Head of caudate nucleus (tissue), 42 donors: ENCODE results near the gene ANP32A.
A peak's percentile ranks its signal among the peaks of the same experiment; 100 is the strongest.

Experiments
- DNase-seq, 42 donors: peaks; one replicate each; pipeline versions ENCODE4 v3.0.0 to v3.0.0-alpha.2; 2020 to 2021; ENCODE audit warnings: mixed read lengths in 7 of 42
- intact Hi-C: fragments of 100-400 bp; cut with DNase I; formaldehyde crosslinking; loops from one replicate; pipeline ENCODE4 v1.15.0; 2022

The ANP32A gene

DNA sequence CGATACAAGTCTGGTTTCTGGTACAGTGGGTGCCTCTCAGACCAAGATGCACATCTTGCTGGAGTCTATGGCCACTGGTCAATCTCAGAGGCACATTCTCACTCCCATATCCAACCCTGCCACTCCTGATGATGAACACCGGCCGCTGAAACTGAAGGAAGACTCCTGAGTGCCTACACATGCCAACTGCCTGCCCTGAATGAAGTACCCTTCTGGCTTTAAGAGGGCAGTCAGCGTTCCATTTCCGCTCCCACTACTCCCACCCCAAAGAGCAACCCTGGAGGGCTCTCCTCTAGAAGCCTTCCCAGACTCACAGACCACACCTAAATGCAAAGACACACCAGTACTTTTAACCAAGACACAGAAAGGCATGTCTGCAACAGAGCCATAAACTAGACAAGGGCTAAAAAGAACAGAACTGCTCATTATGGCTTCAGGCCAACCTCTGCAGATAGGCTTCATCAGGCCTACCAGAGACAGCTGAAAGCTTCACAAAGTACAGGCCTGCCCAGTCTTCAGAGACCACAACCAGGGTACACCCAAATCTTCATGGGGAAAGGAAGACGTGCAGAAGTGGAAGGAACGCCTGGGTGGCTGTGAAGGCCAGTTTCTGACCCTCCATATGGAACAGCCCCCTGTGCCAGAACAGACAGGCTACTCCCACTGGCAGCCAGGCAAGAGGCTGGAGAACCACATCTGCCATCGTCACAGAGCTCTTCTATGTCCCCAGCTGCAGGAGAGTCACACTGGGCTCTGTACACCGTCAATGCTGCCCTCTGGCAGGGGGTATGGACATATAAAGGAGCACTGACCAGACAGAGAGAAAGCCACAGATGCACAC is 14.3 kb downstream of the ANP32A start:
- peak in 40 of 42 donors; percentile 54 to 90 (median 76) for DNase-seq

DNA sequence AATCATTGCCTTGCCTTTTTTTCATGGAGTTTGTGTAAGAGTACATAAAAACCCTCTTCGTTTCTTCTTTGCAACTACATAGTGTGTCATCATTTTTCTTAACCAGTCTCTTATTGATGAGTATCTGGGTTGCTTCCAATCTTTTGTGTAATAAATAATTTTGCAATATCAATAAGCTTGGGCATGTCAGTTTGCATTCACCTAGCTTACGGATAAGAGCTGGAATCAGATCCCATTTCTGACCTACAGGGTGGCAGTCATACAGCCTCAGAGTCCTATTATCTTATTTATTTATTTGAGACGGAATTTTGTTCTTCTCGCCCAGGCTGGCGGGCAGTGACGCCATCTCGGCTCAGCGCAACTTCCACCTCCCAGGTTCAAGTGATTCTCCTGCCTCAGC is 18.3 kb downstream of the ANP32A start:
- peak in 2 of 42 donors; percentile 5 to 23 for DNase-seq
- intact Hi-C loops: no loop called here

More for the DNA sequence above, 14.3 kb downstream of the ANP32A start:
- intact Hi-C loops: no loop called here

DNA sequence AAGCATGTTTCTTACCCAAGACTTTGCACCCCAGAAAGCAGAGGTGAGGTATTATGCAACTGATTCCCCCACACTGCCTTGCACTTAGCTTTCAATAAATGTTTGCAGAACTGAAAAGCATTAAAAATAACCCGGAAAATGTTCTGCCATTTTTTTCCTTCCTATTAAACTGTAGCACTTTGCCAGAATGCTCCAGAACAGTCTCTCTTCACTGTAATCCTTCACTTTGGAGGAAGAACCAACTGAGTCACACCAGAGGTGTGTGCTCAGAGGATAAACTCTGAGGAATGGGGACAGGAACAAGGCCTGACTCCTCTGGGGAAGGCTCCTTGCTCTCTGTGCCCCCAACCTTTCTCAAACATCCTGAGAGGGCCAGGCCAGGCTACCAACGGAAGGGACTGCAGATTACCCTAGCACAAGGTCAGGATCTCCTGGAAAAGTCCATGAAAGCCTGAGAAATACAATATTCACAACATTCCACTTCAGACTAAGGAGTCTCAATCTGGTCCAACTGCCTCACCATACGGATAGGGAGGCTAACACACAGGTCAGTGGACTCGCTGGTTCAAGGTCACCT is 19.0 kb downstream of the ANP32A start:
- peak in 3 of 42 donors; percentile 2 to 26 (median 23) for DNase-seq
- intact Hi-C loops: no loop called here

DNA sequence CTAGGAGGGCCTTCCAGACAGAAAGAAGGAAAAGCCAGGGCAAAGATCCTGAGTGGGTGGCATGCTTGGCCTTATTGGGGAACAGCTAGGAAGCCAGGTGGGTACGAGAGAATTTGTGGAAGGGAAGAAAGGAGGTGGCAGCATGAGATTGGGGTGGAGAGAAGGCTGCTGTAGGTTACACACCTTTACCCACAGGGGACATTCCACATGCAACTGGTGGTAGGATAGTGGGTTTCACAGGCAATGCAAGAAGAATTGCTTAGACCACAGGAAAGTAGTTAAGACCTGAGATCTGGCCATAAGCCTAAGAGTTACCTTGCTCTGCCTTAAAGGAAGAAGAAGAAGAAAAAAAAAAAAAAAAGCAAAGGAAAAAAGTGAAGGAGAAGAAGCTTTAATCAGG is 19.8 kb downstream of the ANP32A start:
- intact Hi-C loops: no loop called here
- peak in 1 of 42 donors; percentile 11 for DNase-seq

- intact Hi-C loops: no loop called here
- peak in 1 of 42 donors; percentile 54 for DNase-seq
Measured at GRCh38 chr15:68798346-68799094, 22.2 kb downstream of the ANP32A start.

- peak in 34 of 42 donors; percentile 39 to 87 (median 67) for DNase-seq
- intact Hi-C loops: no loop called here
Measured at GRCh38 chr15:68797599-68798345, 22.9 kb downstream of the ANP32A start.

DNA sequence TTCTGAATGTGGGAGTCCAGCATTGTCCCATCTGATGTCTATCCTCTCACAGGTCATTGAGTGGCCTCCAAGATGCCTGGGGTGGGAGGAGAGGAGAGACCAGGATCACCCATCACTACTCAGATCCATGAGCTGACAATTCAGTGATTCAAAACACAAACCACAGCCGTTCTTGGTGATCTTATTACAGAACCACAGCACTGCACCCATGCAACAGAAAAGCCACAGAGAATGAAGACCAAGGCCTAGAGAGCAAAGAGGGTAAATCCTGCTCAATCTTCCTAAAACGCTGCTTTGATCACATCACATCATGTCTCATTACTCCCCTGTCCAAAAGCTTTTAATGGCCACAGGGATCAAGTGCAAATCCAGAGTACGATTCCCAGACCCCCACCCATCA is 23.5 kb downstream of the ANP32A start:
- intact Hi-C loops: no loop called here

DNA sequence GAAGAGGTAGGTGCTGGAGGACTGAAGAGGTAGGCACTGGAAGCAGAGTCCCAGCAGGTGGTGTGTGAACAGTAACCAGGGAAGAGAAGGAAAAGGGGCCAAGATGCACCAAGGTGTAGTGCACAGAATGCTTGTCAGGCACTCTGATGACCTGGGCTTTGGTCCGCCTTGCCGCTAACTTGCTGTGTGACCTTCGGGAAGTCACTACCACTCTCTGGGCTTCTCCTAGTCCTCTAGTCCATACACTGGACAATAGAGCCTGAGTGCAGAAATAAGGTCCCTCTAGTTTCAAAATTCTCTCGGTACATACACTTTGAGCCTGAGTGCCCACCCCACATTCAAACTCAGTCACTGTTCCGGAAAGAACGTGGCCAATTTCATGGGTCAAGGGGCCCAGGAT is 24.1 kb downstream of the ANP32A start:
- intact Hi-C loops: no loop called here
- no peak for DNase-seq

More for the DNA sequence above, 23.5 kb downstream of the ANP32A start:
- DNase-seq: no peak

GRCh38 chr15:68795298-68795848 is 25.3 kb downstream of the ANP32A start:
- DNase-seq: peak; percentile 82 to 98 (median 95)
- intact Hi-C loops: no loop called here

GRCh38 chr15:68794863-68795262 is 25.8 kb downstream of the ANP32A start:
- intact Hi-C loops: no loop called here
- peak in 6 of 42 donors; percentile 28 to 70 (median 48) for DNase-seq

DNA sequence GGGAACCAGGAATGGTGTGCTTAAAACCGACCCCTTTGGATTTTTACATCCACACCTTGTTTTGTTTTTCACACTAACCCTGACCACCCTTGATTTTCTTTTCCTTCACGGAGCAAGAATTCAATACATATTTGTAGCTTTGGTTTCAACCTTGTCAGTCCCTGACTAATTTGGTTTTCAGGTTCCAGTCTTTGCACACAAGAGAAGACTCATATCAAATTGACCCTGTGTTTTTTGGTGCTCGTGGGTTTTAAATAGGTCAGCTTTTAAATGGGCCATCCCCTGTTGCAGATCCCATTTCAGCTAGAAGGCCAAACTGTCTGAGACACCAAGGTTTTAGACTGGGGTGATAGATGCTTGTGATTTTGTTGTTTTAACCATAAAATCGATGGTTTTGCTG is 26.4 kb downstream of the ANP32A start:
- intact Hi-C loops: no loop called here
- DNase-seq: no peak

- DNase-seq: no peak
- intact Hi-C loops: no loop called here
Measured at GRCh38 chr15:68793776-68794175, 26.9 kb downstream of the ANP32A start.

DNA sequence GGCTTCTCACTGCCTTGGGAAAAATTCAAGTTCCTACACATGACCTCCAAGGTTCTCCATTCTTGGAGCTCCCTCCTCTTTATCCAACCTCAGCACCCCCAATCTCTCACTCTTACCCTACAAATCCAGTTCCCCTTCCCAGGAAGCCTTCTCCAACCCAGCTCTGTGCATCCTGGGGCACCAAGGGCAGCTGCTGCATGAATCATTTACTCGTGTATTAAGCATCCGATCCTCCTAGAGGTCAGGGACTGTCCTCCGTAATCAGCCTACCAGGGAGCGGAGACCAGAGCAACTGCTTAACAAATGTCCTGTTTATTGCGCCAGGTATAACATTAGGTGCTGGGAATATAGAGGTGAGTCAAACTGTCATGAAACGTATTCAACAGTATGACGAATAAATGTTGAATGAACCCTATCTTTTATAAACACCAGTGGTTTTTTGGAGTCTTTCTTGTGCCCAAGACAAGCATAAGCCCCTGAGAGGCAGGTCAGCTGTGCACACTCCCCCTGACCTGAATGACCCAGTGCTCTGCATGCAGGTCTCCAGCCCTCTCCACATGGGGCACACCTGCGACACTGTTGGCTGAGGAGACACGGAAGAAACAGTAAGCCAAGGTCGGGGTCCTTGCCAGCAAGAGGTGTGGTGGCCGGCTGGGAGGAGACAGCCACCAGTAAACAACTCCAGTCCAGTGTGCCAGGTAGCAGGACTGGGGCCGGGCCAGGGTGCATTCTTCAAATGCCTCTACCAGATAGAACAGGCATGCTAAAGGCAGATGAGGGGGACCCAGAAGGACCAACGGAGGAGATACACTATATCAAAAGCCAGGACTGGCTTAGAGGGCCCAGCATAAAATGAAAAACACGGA is 27.6 kb downstream of the ANP32A start:
- DNase-seq: no peak
- intact Hi-C loops: no loop called here

- intact Hi-C loops: no loop called here
- no peak for DNase-seq
Measured at GRCh38 chr15:68791431-68792283, 29.0 kb downstream of the ANP32A start.

DNA sequence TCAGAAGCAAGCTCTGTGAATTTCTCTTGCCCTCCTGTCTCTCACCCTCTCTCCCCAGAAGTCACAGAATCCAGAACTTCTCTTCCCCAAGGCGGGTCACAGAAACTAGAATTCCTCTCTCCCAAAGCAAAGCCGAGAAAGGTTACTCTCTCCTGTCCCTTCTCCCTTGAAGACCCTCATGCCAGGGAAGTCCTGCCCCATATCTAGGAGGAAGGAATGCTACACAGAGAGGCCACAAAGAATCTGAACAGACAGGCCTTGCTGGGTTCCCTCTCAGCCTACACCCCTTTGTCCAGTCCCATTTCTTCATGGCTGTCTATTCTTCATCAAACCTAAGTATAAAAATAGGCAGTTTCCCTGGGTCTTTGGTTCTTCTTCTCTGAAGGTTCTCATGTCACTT is 29.8 kb downstream of the ANP32A start:
- intact Hi-C loops: no loop called here

GRCh38 chr15:68790242-68790575 is 30.5 kb downstream of the ANP32A start:
- no peak for DNase-seq
- intact Hi-C loops: no loop called here

More for the DNA sequence above, 29.8 kb downstream of the ANP32A start:
- no peak for DNase-seq
